Measurements from ENCODE around the gene DZIP3.

- TF ChIP-seq POLR2A (IDR thresholded peaks at IDR 0.05) (no peak), CTCF (IDR thresholded peaks at IDR 0.05) (no peak)
Measured at GRCh38 chr3:108677811-108678210, 88.3 kb downstream of the DZIP3 start.

All from heart left ventricle (tissue), 13 donors.